Airway epithelial cell (primary cell): Measurements from ENCODE around the gene SCN2B. TPM values are rescaled to one million over a fixed set of nuclear protein-coding genes. Genes with fewer than 3 reads are reported as not detected.

Source experiments
- total RNA-seq: library from RNA; depleted of rRNA; stranded (reverse); fragments of >200 nt; gene quantifications from 2 replicates; pipeline ENCODE4 v1.2.3, GENCODE V29; 2015

SCN2B gene, protein sequence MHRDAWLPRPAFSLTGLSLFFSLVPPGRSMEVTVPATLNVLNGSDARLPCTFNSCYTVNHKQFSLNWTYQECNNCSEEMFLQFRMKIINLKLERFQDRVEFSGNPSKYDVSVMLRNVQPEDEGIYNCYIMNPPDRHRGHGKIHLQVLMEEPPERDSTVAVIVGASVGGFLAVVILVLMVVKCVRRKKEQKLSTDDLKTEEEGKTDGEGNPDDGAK
- total RNA-seq = 0.23 and 0.42 TPM in 2 replicates

GRCh38 chr11:118175993-118176777, at the start of gene SCN2B:
TSS of gene SCN2B (minus strand) at chr11:118176639. CDS start at chr11:118176431, 208 bp downstream.

GRCh38 chr11:118224511-118225188, 48.2 kb upstream of the SCN2B start, which contains the start of gene JAML:
TSS of gene JAML (minus strand) at chr11:118225011. CDS start at chr11:118214866, 10,145 bp downstream.

GRCh38 chr11:118152552-118153471, 23.6 kb downstream of the SCN2B start, which contains the start of gene SCN4B:
TSS of gene SCN4B (minus strand) at chr11:118152823. CDS start at chr11:118152673, 150 bp downstream.

Other genes starting within 250 kb of the SCN2B start
- gene TMPRSS13, start 247.2 kb downstream of the SCN2B start, total RNA-seq = 22.9 and 32.7 TPM in 2 replicates
- gene IL10RA, start 190.2 kb downstream of the SCN2B start, total RNA-seq = not detected in 2 replicates
- 49.7 and 60.5 TPM in 2 replicates for gene TMPRSS4, start 99.6 kb downstream of the SCN2B start, total RNA-seq
- not detected in 2 replicates for gene SMIM35, start 89.7 kb downstream of the SCN2B start, total RNA-seq
- 1.6 and 2.3 TPM in 2 replicates for gene SCN4B, start 23.8 kb downstream of the SCN2B start, total RNA-seq
- not detected in 2 replicates for gene JAML, start 48.4 kb upstream of the SCN2B start, total RNA-seq
- gene MPZL3, start 75.7 kb upstream of the SCN2B start, total RNA-seq = 16.5 and 20.0 TPM in 2 replicates
- gene MPZL2, start 87.7 kb upstream of the SCN2B start, total RNA-seq = 114 and 137 TPM in 2 replicates
- gene CD3E, start 128.1 kb upstream of the SCN2B start, total RNA-seq = not detected in 2 replicates
- not detected in 2 replicates for gene CD3D, start 166.1 kb upstream of the SCN2B start, total RNA-seq
- not detected in 2 replicates for gene CD3G, start 167.7 kb upstream of the SCN2B start, total RNA-seq
- gene UBE4A, start 183.0 kb upstream of the SCN2B start, total RNA-seq = 22.4 and 32.5 TPM in 2 replicates
- 64.5 and 68.8 TPM in 2 replicates for gene ATP5MG, start 225.0 kb upstream of the SCN2B start, total RNA-seq